H1 (cell line): ENCODE measurements around the gene MYL7. TPM values are rescaled to one million over a fixed set of nuclear protein-coding genes. Genes with fewer than 3 reads are reported as not detected.

Experiments used
- BRCA1 ChIP-seq: IDR thresholded peaks from 2 replicates; pipeline ENCODE4 v1.6.1; 2012; ENCODE audit warnings: low read depth, low read length, improper control_type of control experiment
- CHD7 ChIP-seq: fragments of 300-600 bp; sonication (generic); IDR thresholded peaks from 2 replicates; pipeline ENCODE4 v1.7.1; 2012; ENCODE audit warnings: low read length, moderate library complexity, mild to moderate bottlenecking, inconsistent platforms; ENCODE audit not compliant: insufficient replicate concordance
- NRF1 ChIP-seq: IDR thresholded peaks from 2 replicates; pipeline ENCODE4 v1.6.1; 2011; ENCODE audit warnings: mild to moderate bottlenecking, low read depth, low read length, improper control_type of control experiment
- polyA plus RNA-seq, 7 experiments: library from polyadenylated mRNA; depleted of rRNA in 3 of 7; stranded (reverse) in 5 of 7; unstranded in 2 of 7; fragments of >200 nt in 5 of 7; fragments of 200-250 nt in 2 of 7; gene quantifications; 1 replicate in 5 of 7; 2 replicates in 1 of 7; 4 replicates in 1 of 7; pipeline versions ENCODE4 v1.2.1 to v1.2.3, GENCODE V29; 2011 to 2013; ENCODE audit warnings: missing spikeins in 2 of 7, mixed read lengths in 2 of 7
- total RNA-seq: library from RNA; stranded (reverse); fragmentation: NEBNext Ultra II Directional; extraction: Animal tissue kit (Norgen Biotek cat#: 25700); gene quantifications from 2 replicates; pipeline ENCODE4 v1.2.1, GENCODE V29; 2021

The MYL7 gene
- total and polyA plus RNA-seq, 2 of the 8 experiments (the other 6 are each of a cell fraction or from before 2014, with no cell fraction given) = 3.3 to 3.4 TPM

- TF ChIP-seq CHD7 (no peak), BRCA1 (no peak), NRF1 (no peak)
Measured at GRCh38 chr7:44097064-44097932, 43.8 kb downstream of the MYL7 start (continued).
